Measurements from ENCODE around the gene CACNB4. TPM values are rescaled to one million over a fixed set of nuclear protein-coding genes. Genes with fewer than 3 reads are reported as not detected.
"Not testable (repeated sequence)": the region's sequence is repeated elsewhere in the genome, so short reads cannot be mapped to it uniquely, and the experiment has no call there.

Gene CACNB4
- total RNA-seq, 1 experiment from 2014 or later = 0.79 TPM

- DNase-seq (ENCODE audit: low spot score) = no peak
These were observed 274.0 kb downstream of the CACNB4 start for GRCh38 chr2:151824886-151825285.

DNA sequence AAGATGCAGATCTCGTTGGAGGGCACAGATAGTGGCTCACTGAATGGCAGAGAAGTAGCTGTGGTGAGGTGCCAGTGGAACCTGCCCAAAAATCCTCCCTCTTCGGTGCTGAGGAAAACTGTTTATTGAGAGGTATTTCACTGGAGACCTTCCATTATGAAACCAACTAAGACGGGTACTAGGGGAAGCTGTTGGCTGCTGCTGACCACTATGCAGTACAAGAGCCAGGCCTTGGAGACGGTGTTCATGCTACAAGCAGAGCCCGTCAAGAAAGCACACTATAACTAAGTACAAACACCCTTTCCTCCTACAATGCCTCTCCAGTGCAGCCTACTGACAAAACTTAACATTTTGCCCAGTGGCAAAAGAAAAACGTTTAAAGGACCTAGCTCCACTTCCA lies 275.2 kb downstream of the CACNB4 start:
- DNase-seq (ENCODE audit: low spot score) = no peak

- DNase-seq (ENCODE audit: low spot score) = no peak
These were observed 278.9 kb downstream of the CACNB4 start for GRCh38 chr2:151819920-151820319.

GRCh38 chr2:151817929-151818328 lies 280.9 kb downstream of the CACNB4 start:
- no peak for DNase-seq (ENCODE audit: low spot score)

DNA sequence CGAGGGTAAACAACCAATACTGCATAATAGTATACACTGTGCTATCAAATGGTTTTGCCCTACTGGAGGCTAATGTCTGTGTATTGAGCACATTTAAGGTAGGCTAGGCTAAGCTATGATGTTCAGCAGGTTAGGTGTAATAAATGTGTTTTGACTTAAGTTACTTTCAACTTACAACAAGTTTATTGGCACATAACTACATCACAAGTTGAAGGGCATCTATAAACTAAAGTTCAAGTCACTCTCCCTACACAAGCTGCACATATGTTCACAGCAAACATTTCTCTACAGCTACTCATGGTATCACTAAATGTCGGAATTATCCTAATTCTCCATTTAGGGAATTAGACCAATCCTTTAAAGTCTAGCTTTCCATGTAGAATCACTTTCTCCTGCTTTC lies 282.0 kb downstream of the CACNB4 start:
- DNase-seq (ENCODE audit: low spot score) = no peak

DNA sequence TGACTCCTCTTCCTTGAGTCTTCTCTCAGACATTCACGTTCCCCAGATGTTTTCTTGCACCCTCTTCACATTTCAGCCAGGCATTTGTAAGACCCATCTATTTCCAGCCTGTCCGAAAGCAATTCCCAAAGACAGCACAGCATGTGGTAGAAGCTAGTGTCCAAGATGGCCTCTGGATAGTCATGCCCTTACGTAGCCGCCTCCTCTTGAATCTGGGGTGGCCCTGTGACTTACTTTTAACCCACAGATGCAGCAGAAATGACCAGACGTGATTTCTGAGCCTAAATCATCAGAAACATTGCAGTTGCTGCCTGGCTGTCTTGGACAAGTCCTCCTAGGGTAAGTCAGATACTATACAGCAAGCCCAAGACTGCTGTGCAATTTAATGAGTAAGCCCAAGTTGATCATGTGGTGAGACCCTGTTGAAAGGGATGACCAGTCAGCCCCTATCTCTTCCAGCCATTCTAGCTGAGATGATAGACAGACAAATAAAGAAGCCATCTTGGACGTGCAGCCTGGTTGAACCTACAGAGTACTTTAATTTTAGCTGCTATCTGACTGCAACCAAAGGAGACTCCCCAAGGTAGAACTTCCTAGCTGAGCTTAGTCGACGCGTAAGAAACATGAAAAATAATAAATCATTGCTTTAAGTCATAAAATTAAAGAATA lies 282.9 kb downstream of the CACNB4 start:
- DNase-seq (ENCODE audit: low spot score) = no peak

GRCh38 chr2:151810489-151810888 lies 288.4 kb downstream of the CACNB4 start:
- DNase-seq (ENCODE audit: low spot score) = no peak

- DNase-seq (ENCODE audit: low spot score) = no peak
These were observed 289.8 kb downstream of the CACNB4 start for GRCh38 chr2:151809073-151809383.

DNA sequence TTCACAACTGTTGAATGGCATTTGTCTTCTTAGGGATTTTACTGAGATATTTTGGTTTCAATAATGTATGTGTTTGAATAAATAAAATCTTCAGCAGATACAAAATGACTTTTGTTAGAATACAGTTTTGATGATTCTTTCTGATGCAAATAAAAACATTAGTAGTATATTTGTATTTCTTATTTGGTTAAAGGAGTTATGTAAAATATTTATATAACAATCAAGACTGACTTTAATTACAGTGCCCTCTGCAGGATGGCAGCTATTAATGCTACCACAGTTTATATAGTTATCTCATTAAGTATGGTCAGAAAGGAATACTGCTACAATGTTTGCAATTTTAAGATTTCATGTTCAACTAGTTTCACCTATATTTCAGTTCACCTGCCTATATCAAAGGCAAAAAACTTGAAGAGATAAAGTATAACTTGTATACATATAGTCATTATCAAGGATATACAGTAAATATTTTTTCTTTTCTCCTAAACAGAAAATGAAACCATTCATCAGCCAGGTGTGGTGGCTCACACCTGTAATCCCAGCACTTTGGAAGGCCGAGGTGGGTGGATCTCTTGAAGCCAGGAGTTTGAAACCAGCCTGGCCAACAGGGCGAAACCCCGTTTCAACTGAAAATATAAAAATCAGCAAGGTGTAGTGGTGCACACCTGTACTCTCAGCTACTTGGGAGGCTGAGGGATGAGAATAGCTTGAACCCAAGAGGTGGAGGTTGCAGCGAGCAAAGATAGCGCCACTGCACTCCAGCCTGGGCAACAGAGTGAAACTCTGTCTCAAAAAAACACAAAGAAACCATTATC lies 290.4 kb downstream of the CACNB4 start:
- no peak for DNase-seq (ENCODE audit: low spot score)

DNA sequence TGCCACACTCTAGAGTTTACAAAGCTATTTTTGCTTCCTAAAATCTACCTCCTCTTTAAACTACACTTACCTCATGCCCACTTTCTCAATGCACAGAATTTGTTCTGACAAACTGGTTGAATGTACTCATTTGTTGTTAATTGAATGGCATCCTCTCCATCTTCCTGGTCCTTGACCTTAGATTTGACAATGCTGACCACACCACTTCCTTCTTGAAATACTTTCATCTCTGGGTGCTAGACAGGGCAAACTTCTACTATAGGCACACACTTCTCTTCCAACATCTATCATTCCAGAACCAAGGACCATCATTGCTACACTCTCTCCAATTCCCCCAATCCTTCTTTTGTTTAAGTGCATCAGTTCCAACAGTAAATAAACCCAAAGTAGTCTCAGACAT lies 292.9 kb downstream of the CACNB4 start:
- DNase-seq (ENCODE audit: low spot score) = no peak

DNA sequence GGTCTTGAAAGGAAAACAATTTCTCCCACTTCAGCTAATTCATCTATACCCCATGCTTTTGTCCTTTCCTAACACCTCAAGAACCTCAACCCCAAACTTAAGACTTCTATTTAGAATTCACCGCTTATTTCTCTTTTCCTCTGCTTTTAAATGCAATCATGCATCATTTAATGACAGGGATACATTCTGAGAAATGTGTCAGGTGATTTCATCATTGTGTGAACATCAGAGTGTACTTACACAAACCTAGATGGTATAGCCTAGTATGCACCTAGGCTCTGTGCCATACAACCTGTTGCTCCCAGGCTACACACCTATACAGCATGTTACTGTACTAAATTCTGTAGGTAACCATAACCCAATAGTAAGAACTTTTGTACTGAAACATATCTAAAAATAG lies 293.5 kb downstream of the CACNB4 start:
- DNase-seq (ENCODE audit: low spot score) = no peak

GRCh38 chr2:151803811-151804210 lies 295.0 kb downstream of the CACNB4 start:
- DNase-seq (ENCODE audit: low spot score) = no peak

- no peak for DNase-seq (ENCODE audit: low spot score)
These were observed 296.5 kb downstream of the CACNB4 start for GRCh38 chr2:151802315-151802714.

DNA sequence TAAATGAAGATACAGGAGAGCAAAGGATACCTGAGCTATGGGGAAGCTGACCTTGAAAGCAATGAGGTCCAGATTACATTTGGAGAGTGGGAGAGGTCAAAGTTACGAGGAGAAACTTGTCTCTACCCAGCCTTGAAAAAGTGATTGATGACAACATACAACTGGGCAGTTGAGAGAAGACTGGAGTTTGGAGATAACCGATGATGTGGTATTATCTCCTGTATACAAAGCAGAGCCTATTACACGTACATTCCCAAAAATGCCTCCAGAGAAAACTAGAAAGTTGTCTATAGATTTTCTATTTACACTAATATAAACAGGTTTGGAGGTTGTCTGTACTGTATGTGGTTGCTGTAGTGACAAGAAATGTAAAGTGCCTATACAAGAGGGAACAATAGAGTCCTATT lies 299.0 kb downstream of the CACNB4 start:
- no peak for DNase-seq (ENCODE audit: low spot score)

DNA sequence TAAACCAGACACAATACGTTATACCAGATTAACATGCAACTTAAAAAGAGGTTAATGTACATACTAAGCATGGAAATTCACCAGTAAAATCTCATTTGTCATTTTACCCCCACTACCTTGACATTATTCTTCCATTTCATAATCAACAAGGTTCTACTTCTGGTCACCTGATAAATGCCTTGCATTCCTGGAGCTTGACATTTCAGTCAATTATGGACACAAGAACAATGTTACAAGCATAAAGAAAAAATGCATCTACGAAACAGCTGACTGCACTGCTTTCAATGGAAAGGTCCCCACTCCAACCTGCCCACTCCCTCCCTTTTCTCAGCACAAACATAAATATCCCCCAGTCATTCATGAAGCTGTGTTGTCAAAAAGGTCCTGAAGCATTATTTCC lies 302.1 kb downstream of the CACNB4 start:
- no peak for DNase-seq (ENCODE audit: low spot score)

DNA sequence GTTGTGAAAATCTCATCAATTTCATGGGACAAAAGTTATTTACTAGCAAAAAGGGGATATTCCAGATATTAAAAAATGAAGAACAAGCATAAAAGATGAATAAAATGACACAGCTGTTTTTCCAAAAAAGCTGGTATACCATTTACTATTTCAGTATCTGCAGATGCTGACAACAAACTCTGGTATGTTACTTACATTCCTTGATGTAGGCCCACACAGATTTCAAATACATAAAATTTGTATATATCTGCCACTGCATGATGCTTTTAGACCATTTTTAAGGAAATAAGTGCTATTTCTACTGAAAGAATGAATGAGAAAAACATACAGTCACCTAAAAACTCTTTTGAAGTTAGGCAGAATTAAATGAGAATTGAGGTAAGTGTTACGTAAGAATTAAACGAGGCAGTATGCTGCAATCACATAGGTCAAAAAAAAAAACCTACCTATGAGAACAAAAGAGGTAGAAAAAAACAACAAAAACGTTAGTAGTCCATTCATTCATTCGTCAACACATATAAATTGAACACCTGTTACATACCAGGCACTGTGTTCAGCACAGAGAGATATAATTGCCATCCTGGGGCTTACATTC lies 303.1 kb downstream of the CACNB4 start:
- no peak for DNase-seq (ENCODE audit: low spot score)

DNA sequence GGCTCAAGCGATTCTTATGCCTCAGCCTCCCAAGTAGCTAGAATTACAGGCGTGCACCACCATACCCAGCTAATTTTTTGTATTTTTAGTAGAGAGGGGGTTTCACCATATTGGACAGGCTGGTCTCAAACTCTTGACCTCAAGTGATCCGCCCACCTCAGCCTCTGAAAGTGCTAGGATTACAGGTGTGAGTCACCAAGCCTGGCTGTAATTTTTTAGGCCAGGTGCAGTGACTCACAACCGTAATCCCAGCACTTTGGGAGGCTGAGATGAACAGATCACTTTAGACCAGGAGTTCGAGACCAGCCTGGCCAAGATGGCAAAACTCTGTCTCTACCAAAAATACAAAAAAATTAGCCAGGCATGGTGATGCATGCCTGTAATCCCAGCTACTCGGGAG lies 304.4 kb downstream of the CACNB4 start:
- not testable (repeated sequence) for DNase-seq (ENCODE audit: low spot score)

- no peak for DNase-seq (ENCODE audit: low spot score)
These were observed 305.7 kb downstream of the CACNB4 start for GRCh38 chr2:151793123-151793522.

DNA sequence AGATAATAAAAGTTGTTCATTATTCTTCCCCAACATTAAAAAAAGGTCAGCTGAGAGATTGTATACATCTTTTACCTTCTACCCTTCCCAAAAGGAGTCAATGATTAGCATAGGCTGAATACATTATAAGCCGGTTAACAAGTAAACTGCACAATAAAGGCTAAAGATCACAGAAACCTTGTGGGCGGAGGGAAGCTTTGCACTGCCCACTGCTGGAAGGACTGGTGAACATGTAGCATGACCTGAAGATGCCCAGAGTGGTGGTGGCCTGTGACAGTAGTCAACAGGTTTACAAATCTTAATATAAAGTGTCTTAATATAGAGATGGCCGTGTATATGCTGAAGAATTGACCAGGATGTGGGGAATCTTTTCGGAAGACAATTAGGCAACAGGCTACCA lies 306.3 kb downstream of the CACNB4 start:
- DNase-seq (ENCODE audit: low spot score) = no peak

- DNase-seq (ENCODE audit: low spot score) = no peak
These were observed 307.3 kb downstream of the CACNB4 start for GRCh38 chr2:151791545-151791944.

DNA sequence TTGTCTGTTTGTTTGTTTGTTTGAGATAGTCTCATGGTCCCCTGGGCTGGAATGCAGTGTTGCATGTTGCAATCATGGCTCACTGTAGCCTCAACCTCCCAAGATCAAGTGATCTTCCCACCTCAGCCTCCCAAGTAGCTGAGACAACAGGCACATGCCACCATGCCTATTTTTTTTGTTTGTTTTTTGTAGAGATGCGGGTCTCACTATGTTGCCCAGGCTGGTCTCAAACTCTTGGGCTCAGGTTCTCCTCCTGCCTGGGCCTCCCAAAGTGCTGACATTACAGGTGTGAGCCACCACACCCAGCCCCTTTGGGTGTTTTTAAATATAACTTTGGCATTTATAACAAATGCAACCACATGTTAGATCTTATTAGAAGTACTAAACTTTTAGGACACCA lies 308.2 kb downstream of the CACNB4 start:
- no peak for DNase-seq (ENCODE audit: low spot score)

- DNase-seq (ENCODE audit: low spot score) = no peak
These were observed 309.6 kb downstream of the CACNB4 start for GRCh38 chr2:151789055-151789834.

Measured in H4 (cell line).